H9 (cell line): ENCODE data around the gene TSHZ1. TPM values are rescaled to one million over a fixed set of nuclear protein-coding genes. Genes with fewer than 3 reads are reported as not detected.
A peak's percentile ranks its signal among the peaks of the same experiment; 100 is the strongest.

Experiments used
- DNase-seq: peaks from one replicate; pipeline ENCODE4 v3.0.0-alpha.2; 2017
- H2AFZ ChIP-seq: one replicate; pipeline ENCODE4 v1.6.1; 2013; ENCODE audit warnings: mild to moderate bottlenecking, low read length, control low read depth, moderate library complexity
- H2AK5ac ChIP-seq: 2 replicates; pipeline ENCODE4 v1.6.1; 2013; ENCODE audit warnings: low read length, control low read depth, mixed read lengths; ENCODE audit not compliant: insufficient read length
- H2BK120ac ChIP-seq: one replicate; pipeline ENCODE4 v1.6.1; 2013; ENCODE audit warnings: low read depth, mild to moderate bottlenecking, low read length, control low read depth, inconsistent platforms; ENCODE audit not compliant: poor library complexity, severe bottlenecking
- H2BK12ac ChIP-seq: 2 replicates; pipeline ENCODE4 v1.6.1; 2013; ENCODE audit warnings: low read length, control low read depth, mixed read lengths, low read depth; ENCODE audit not compliant: insufficient read length
- H2BK15ac ChIP-seq: 2 replicates; pipeline ENCODE4 v1.6.1; 2013; ENCODE audit warnings: low read depth, low read length, control low read depth
- H2BK20ac ChIP-seq: one replicate; pipeline ENCODE4 v1.6.1; 2013; ENCODE audit warnings: low read depth, mild to moderate bottlenecking, low read length, control low read depth, inconsistent platforms; ENCODE audit not compliant: poor library complexity, severe bottlenecking
- H2BK5ac ChIP-seq: 2 replicates; pipeline ENCODE4 v1.6.1; 2013; ENCODE audit warnings: low read length, control low read depth, mixed read lengths; ENCODE audit not compliant: insufficient read length
- H3K14ac ChIP-seq: 2 replicates; pipeline ENCODE4 v1.6.1; 2013; ENCODE audit warnings: low read length, control low read depth; ENCODE audit not compliant: insufficient read depth
- H3K18ac ChIP-seq: 2 replicates; pipeline ENCODE4 v1.6.1; 2013; ENCODE audit warnings: low read depth, mild to moderate bottlenecking, mixed read lengths, low read length, control low read depth; ENCODE audit not compliant: insufficient read length
- H3K23ac ChIP-seq: 2 replicates; pipeline ENCODE4 v1.6.1; 2013; ENCODE audit warnings: low read length, control low read depth, mixed read lengths, low read depth; ENCODE audit not compliant: insufficient read length
- H3K23me2 ChIP-seq: 2 replicates; pipeline ENCODE4 v1.6.1; 2013; ENCODE audit warnings: low read depth, mild to moderate bottlenecking, mixed read lengths, low read length, control low read depth; ENCODE audit not compliant: insufficient read length, poor library complexity, severe bottlenecking
- H3K27ac ChIP-seq: 2 replicates; pipeline ENCODE4 v1.5.1; 2013; ENCODE audit warnings: low read length, control low read depth, mixed read lengths, low read depth; ENCODE audit not compliant: insufficient read length
- H3K27me3 ChIP-seq: 2 replicates; pipeline ENCODE4 v1.6.1; 2013; ENCODE audit warnings: low read length, control low read depth, inconsistent platforms; ENCODE audit not compliant: insufficient read depth
- H3K4ac ChIP-seq: 2 replicates; pipeline ENCODE4 v1.6.1; 2013; ENCODE audit warnings: low read depth, mild to moderate bottlenecking, control low read depth, inconsistent platforms, low read length, moderate library complexity
- H3K4me1 ChIP-seq: 2 replicates; pipeline ENCODE4 v1.6.1; 2013; ENCODE audit warnings: low read length, control low read depth, inconsistent platforms; ENCODE audit not compliant: insufficient read depth
- H3K4me2 ChIP-seq: 2 replicates; pipeline ENCODE4 v1.6.1; 2013; ENCODE audit warnings: low read length, control low read depth, mixed read lengths; ENCODE audit not compliant: insufficient read length, insufficient read depth
- H3K56ac ChIP-seq: 2 replicates; pipeline ENCODE4 v1.6.1; 2013; ENCODE audit warnings: low read depth, mild to moderate bottlenecking, mixed read lengths, low read length, control low read depth; ENCODE audit not compliant: insufficient read length
- H3K79me1 ChIP-seq: 2 replicates; pipeline ENCODE4 v1.6.1; 2013; ENCODE audit warnings: low read depth, mild to moderate bottlenecking, moderate library complexity, low read length, control low read depth, inconsistent platforms; ENCODE audit not compliant: insufficient read depth, poor library complexity, severe bottlenecking
- H3K79me2 ChIP-seq: 2 replicates; pipeline ENCODE4 v1.6.1; 2013; ENCODE audit warnings: low read length, control low read depth, inconsistent platforms; ENCODE audit not compliant: insufficient read depth
- H3K9ac ChIP-seq: 2 replicates; pipeline ENCODE4 v1.6.1; 2013; ENCODE audit warnings: low read length, control low read depth, mixed read lengths; ENCODE audit not compliant: insufficient read length; ENCODE audit errors: extremely low read depth
- H3K9me3 ChIP-seq: one replicate; pipeline ENCODE4 v1.6.1; 2013; ENCODE audit warnings: low read depth, low read length, inconsistent platforms; ENCODE audit not compliant: control insufficient read depth
- H3T11ph ChIP-seq: one replicate; pipeline ENCODE4 v1.6.1; 2013; ENCODE audit warnings: mild to moderate bottlenecking, low read length, control low read depth, inconsistent platforms
- H4K20me1 ChIP-seq: one replicate; pipeline ENCODE4 v1.6.1; 2013; ENCODE audit not compliant: control insufficient read depth, insufficient read length, insufficient read depth
- H4K5ac ChIP-seq: 2 replicates; pipeline ENCODE4 v1.6.1; 2013; ENCODE audit warnings: low read depth, mild to moderate bottlenecking, mixed read lengths, low read length, control low read depth; ENCODE audit not compliant: insufficient read length
- H4K8ac ChIP-seq: replicated peaks from 2 replicates; pipeline ENCODE4 v1.6.1; 2013; ENCODE audit warnings: low read length, control low read depth, mixed read lengths, low read depth; ENCODE audit not compliant: insufficient read length
- H4K91ac ChIP-seq: 2 replicates; pipeline ENCODE4 v1.6.1; 2013; ENCODE audit warnings: low read depth, mild to moderate bottlenecking, moderate library complexity, mixed read lengths, low read length, control low read depth; ENCODE audit not compliant: insufficient read length
- H3K27ac Mint-ChIP-seq, 3 experiments: 2 replicates in 2 of 3; 3 replicates in 1 of 3; pipeline ENCODE4 v1.8.0; 2020 to 2021; ENCODE audit warnings: mixed read lengths in 3 of 3, mild to moderate bottlenecking in 1 of 3, moderate library complexity in 1 of 3
- H3K27me3 Mint-ChIP-seq: 2 replicates; pipeline ENCODE4 v1.8.0; 2021; ENCODE audit warnings: low read depth, mild to moderate bottlenecking, moderate library complexity, mixed read lengths
- H3K36me3 Mint-ChIP-seq, 3 experiments: 2 replicates in 2 of 3; 3 replicates in 1 of 3; pipeline ENCODE4 v1.8.0; 2020 to 2021; ENCODE audit warnings: low read depth in 3 of 3, mixed read lengths in 3 of 3; ENCODE audit not compliant: insufficient read depth in 1 of 3
- H3K4me1 Mint-ChIP-seq, 2 experiments: 2 replicates each; pipeline ENCODE4 v1.8.0; 2020; ENCODE audit warnings: mixed read lengths in 2 of 2
- H3K4me3 Mint-ChIP-seq, 2 experiments: 2 replicates in 1 of 2; 3 replicates in 1 of 2; pipeline ENCODE4 v1.8.0; 2020 to 2021; ENCODE audit warnings: mild to moderate bottlenecking in 2 of 2, mixed read lengths in 2 of 2, moderate library complexity in 1 of 2
- H3K9me3 Mint-ChIP-seq, 2 experiments: 2 replicates in 1 of 2; 3 replicates in 1 of 2; pipeline ENCODE4 v1.8.0; 2020; ENCODE audit warnings: mild to moderate bottlenecking in 2 of 2, mixed read lengths in 2 of 2, moderate library complexity in 1 of 2
- CTCF ChIP-seq: fragments of 200-600 bp; sonication (generic); conservative IDR thresholded peaks from 3 replicates; pipeline ENCODE4 v1.8.0; 2021; ENCODE audit warnings: antibody characterized with exemption, mild to moderate bottlenecking
- WGBS: extraction: QIAGEN DNeasy Blood & Tissue Kit; methylation state at CpG from one replicate; pipeline ENCODE4 v1.1.7; 2013; ENCODE audit warnings: missing lambda C conversion rate, low lambda C conversion rate, mixed read lengths; ENCODE audit not compliant: insufficient read length; ENCODE audit errors: extremely low coverage; 5-methylcytosine and 5-hydroxymethylcytosine counted together
- total RNA-seq: library from RNA; stranded (reverse); gene quantifications from 2 replicates; pipeline ENCODE4 v1.2.1, GENCODE V29; 2021

TSHZ1 gene
- total RNA-seq, 1 experiment from 2014 or later: 0.15 TPM

- Histone ChIP-seq H2BK120ac (no peak overlapping the region), H3T11ph (no peak overlapping the region), H4K5ac (no peak overlapping the region), H3K4me2 (peak overlapping the region; percentile 83), H2BK12ac (no peak overlapping the region), H3K4me1 (no peaks in the 10 kb centered on the region; the same call in 1 of the 2 replicates), H2BK5ac (no peak overlapping the region), H4K91ac (no peak overlapping the region), H3K79me1 (no peaks in the 10 kb centered on the region), H3K27me3 (peaks cover 66% of the 10 kb centered on the region), H3K14ac (peak overlapping the region; percentile 52; the same call in 1 of the 2 replicates), H3K18ac (no peak overlapping the region), H3K4ac (no peak overlapping the region), H3K27ac (no peak overlapping the region), H2AFZ (no peak overlapping the region), H3K79me2 (no peaks in the 10 kb centered on the region), H4K8ac (no peak overlapping the region), H2AK5ac (no peak overlapping the region), H3K9me3 (no peaks in the 10 kb centered on the region), H2BK15ac (no peak overlapping the region), H3K23ac (no peak overlapping the region), H2BK20ac (no peak overlapping the region), H3K56ac (no peak overlapping the region), H4K20me1 (no peaks in the 10 kb centered on the region), H3K23me2 (peaks cover 35% of the 10 kb centered on the region), H3K9ac (peak overlapping the region; percentile 4)
- H3K4me3 Mint-ChIP-seq: peak overlapping the region; percentile 64 to 89
- H3K36me3 Mint-ChIP-seq: peaks cover 0 to 2% (median 0%) of the 10 kb centered on the region in 3 experiments; a peak in 2 of 7 replicates
- peaks cover 0 to 7% of the 10 kb centered on the region in 2 experiments; a peak in 1 of 5 replicates for H3K9me3 Mint-ChIP-seq
- no CpG with 5 or more reads among the region's 34 CpGs for WGBS
- DNase-seq: peak; percentile 44
- TF ChIP-seq CTCF: no peak
- H3K4me1 Mint-ChIP-seq: peaks cover 49 to 57% of the 10 kb centered on the region in 2 experiments
- H3K27ac Mint-ChIP-seq: no peak overlapping the region
- peaks cover 82% of the 10 kb centered on the region for H3K27me3 Mint-ChIP-seq
Observed at GRCh38 chr18:75208836-75209128, 1.8 kb upstream of the TSHZ1 start.
